Right atrium auricular region (tissue), 2 donors: ENCODE results near the gene CPA4. TPM values are rescaled to one million over a fixed set of nuclear protein-coding genes. Genes with fewer than 3 reads are reported as not detected.

Experiments
- DNase-seq: peaks from one replicate; pipeline ENCODE4 v3.0.0-alpha.2; 2019; ENCODE audit warnings: low spot score
- H3K27ac ChIP-seq, 2 donors: fragments of 200-600 bp; sonication (generic); 1 replicate in 1 of 2; 2 replicates in 1 of 2; pipeline ENCODE4 v1.5.1; 2016 to 2019
- H3K27me3 ChIP-seq, 2 donors: fragments of 200-600 bp; sonication (generic); one replicate each; pipeline versions ENCODE4 v1.5.1 to v1.6.0; 2017 to 2019
- H3K36me3 ChIP-seq: fragments of 200-600 bp; sonication (generic); one replicate; pipeline ENCODE4 v1.5.1; 2016
- H3K4me1 ChIP-seq, 2 donors: fragments of 200-600 bp; sonication (generic); one replicate each; pipeline versions ENCODE4 v1.5.1 to v1.6.0; 2017 to 2019
- H3K4me3 ChIP-seq, 2 donors: fragments of 200-600 bp; sonication (generic); 1 replicate in 1 of 2; 2 replicates in 1 of 2; pipeline ENCODE4 v1.5.1; 2017 to 2019; ENCODE audit warnings: mild to moderate bottlenecking in 1 of 2, moderate library complexity in 1 of 2
- H3K9me3 ChIP-seq, 2 donors: fragments of 200-600 bp; sonication (generic); one replicate each; pipeline ENCODE4 v1.5.1; 2019
- total RNA-seq, 2 donors: library from RNA; depleted of rRNA; stranded (reverse); fragments of >200 nt; gene quantifications; one replicate each; pipeline ENCODE4 v1.1.0, GENCODE V29; 2016
- TF ChIP-seq, protein P1 (sequence below), 2 donors: fragments of 200-600 bp; sonication (generic); IDR thresholded peaks; one replicate each; pipeline ENCODE4 v1.5.1; 2019; ENCODE audit warnings: antibody characterized with exemption in 2 of 2

CPA4 gene
- total RNA-seq, 2 donors from 2014 or later = 2.0 to 6.0 TPM

- Histone ChIP-seq H3K36me3 (no peaks in the 10 kb centered on the region), H3K27ac (no peak overlapping the region), H3K4me1 (peaks cover 0 to 14% of the 10 kb centered on the region in 2 donors), H3K9me3 (peaks cover 0 to 21% of the 10 kb centered on the region in 2 donors), H3K4me3 (no peak overlapping the region), H3K27me3 (no peaks in the 10 kb centered on the region)
- TF ChIP-seq, protein P1, sequence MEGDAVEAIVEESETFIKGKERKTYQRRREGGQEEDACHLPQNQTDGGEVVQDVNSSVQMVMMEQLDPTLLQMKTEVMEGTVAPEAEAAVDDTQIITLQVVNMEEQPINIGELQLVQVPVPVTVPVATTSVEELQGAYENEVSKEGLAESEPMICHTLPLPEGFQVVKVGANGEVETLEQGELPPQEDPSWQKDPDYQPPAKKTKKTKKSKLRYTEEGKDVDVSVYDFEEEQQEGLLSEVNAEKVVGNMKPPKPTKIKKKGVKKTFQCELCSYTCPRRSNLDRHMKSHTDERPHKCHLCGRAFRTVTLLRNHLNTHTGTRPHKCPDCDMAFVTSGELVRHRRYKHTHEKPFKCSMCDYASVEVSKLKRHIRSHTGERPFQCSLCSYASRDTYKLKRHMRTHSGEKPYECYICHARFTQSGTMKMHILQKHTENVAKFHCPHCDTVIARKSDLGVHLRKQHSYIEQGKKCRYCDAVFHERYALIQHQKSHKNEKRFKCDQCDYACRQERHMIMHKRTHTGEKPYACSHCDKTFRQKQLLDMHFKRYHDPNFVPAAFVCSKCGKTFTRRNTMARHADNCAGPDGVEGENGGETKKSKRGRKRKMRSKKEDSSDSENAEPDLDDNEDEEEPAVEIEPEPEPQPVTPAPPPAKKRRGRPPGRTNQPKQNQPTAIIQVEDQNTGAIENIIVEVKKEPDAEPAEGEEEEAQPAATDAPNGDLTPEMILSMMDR (IDR thresholded peaks at IDR 0.05) = no peak
- DNase-seq = no peak
Measured at GRCh38 chr7:130359276-130359857, 66.4 kb downstream of the CPA4 start.

DNA sequence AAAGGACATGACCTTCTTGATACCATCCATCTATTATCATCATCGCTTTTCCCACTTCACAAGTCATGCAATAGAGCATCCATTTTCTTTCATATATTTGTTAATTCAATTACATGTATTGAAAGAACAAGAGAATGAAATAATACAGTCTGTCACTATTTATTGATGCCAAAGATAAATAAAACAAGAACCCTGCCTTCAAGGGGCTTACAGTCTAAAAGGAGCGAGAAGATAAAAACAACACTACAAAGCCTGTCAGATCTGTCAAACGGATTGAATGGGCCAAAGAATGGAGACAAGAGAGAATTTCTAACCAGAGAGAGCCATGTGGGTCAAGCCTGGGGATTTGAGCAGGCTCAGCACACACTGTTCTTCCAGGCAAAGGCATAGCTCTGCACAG is 67.6 kb downstream of the CPA4 start:
- TF ChIP-seq, protein P1 (IDR thresholded peaks at IDR 0.05) = no peak
- no peaks in the 10 kb centered on the region for H3K36me3 ChIP-seq
- H3K9me3 ChIP-seq = peaks cover 0 to 21% of the 10 kb centered on the region in 2 donors
- H3K27me3 ChIP-seq = no peaks in the 10 kb centered on the region
- peaks cover 0 to 14% of the 10 kb centered on the region in 2 donors for H3K4me1 ChIP-seq
- no peak overlapping the region for H3K27ac ChIP-seq
- DNase-seq = no peak
- H3K4me3 ChIP-seq = no peak overlapping the region

- TF ChIP-seq, protein P1 (IDR thresholded peaks at IDR 0.05) = no peak
- DNase-seq = no peak
Measured at GRCh38 chr7:130361681-130362080, 68.7 kb downstream of the CPA4 start.

DNA sequence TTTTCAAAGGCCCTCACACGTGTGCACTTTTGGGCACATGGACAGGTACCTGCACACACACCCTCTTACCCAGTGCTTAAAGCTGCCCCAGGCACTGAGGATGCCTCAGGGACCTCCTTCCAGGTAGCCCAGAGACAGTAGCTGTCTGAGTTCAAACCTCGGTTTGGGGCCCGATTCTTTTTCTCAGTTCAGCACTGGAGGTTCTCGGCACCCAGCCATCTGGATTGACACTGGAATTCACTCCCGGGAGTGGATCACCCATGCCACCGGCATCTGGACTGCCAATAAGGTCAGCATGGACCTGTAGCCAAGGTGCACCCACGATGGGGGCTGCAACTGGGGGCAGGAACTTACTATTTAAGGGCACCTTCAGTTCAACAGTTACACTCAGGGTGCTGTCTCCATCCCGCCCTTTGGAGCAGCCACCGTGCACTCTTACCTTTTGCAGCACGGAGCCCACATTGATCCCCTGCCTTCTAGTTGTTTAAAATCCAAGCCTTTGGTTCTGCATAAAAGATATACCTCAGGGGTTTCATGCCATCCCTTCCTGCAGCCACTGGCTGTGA is 69.4 kb downstream of the CPA4 start:
- Histone ChIP-seq H3K36me3 (no peaks in the 10 kb centered on the region), H3K9me3 (peaks cover 0 to 21% of the 10 kb centered on the region in 2 donors), H3K27ac (no peak overlapping the region), H3K4me1 (no peaks in the 10 kb centered on the region), H3K27me3 (no peaks in the 10 kb centered on the region), H3K4me3 (no peak overlapping the region)
- no peak for DNase-seq
- TF ChIP-seq, protein P1 (IDR thresholded peaks at IDR 0.05) = no peak

More at GRCh38 chr7:130361681-130362080, 68.7 kb downstream of the CPA4 start:
- no peak overlapping the region for H3K4me3 ChIP-seq
- H3K36me3 ChIP-seq = no peaks in the 10 kb centered on the region
- no peak overlapping the region for H3K27ac ChIP-seq
- H3K9me3 ChIP-seq = peaks cover 0 to 21% of the 10 kb centered on the region in 2 donors
- H3K4me1 ChIP-seq = peaks cover 0 to 4% of the 10 kb centered on the region in 2 donors
- no peaks in the 10 kb centered on the region for H3K27me3 ChIP-seq

GRCh38 chr7:130363026-130363847 is 70.3 kb downstream of the CPA4 start:
- H3K27me3 ChIP-seq = no peaks in the 10 kb centered on the region
- H3K9me3 ChIP-seq = peaks cover 0 to 21% of the 10 kb centered on the region in 2 donors
- H3K4me3 ChIP-seq = no peak overlapping the region
- no peaks in the 10 kb centered on the region for H3K36me3 ChIP-seq
- DNase-seq = no peak
- H3K4me1 ChIP-seq = no peaks in the 10 kb centered on the region
- TF ChIP-seq, protein P1 (IDR thresholded peaks at IDR 0.05) = no peak
- no peak overlapping the region for H3K27ac ChIP-seq
